Measurements from ENCODE around the gene AKAP13. TPM values are rescaled to one million over a fixed set of nuclear protein-coding genes. Genes with fewer than 3 reads are reported as not detected.
A peak's percentile ranks its signal among the peaks of the same experiment; 100 is the strongest.

The AKAP13 gene
- polyA plus RNA-seq, 2 of the 4 experiments (the other 2 are of a cell fraction), result 20.4 to 28.8 TPM

GRCh38 chr15:85762756-85763127 lies 382.3 kb downstream of the AKAP13 start:
- ATAC-seq, result no peak
- FAIRE-seq, result no peak
- CTCF ChIA-PET, result interaction anchor here (0.6 to 4.9 kb wide), 4 partner anchors 9 to 78 kb away, joined by 3 to 27 read pairs (median 4); no protein-coding TSS in a partner anchor
- no peak overlapping the region for H3K4me3 ChIP-seq
- H3K4me1 ChIP-seq, result no peaks in the 10 kb centered on the region
- DNase-seq (ENCODE audit: low read depth in 1 of 2, low spot score in 1 of 2), result no peak
- 100% methylated on average over 7 of the region's 8 CpGs for WGBS (ENCODE audit: missing lambda C conversion rate)
- TF ChIP-seq, protein P1, sequence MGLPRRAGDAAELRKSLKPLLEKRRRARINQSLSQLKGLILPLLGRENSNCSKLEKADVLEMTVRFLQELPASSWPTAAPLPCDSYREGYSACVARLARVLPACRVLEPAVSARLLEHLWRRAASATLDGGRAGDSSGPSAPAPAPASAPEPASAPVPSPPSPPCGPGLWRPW (IDR thresholded peaks at IDR 0.05), result no peak
- TF ChIP-seq, protein P2, sequence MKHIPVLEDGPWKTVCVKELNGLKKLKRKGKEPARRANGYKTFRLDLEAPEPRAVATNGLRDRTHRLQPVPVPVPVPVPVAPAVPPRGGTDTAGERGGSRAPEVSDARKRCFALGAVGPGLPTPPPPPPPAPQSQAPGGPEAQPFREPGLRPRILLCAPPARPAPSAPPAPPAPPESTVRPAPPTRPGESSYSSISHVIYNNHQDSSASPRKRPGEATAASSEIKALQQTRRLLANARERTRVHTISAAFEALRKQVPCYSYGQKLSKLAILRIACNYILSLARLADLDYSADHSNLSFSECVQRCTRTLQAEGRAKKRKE (CRISPR knock-in tag; IDR thresholded peaks at IDR 0.05; ENCODE audit: low read depth), result no peak
- TF ChIP-seq, protein P3, sequence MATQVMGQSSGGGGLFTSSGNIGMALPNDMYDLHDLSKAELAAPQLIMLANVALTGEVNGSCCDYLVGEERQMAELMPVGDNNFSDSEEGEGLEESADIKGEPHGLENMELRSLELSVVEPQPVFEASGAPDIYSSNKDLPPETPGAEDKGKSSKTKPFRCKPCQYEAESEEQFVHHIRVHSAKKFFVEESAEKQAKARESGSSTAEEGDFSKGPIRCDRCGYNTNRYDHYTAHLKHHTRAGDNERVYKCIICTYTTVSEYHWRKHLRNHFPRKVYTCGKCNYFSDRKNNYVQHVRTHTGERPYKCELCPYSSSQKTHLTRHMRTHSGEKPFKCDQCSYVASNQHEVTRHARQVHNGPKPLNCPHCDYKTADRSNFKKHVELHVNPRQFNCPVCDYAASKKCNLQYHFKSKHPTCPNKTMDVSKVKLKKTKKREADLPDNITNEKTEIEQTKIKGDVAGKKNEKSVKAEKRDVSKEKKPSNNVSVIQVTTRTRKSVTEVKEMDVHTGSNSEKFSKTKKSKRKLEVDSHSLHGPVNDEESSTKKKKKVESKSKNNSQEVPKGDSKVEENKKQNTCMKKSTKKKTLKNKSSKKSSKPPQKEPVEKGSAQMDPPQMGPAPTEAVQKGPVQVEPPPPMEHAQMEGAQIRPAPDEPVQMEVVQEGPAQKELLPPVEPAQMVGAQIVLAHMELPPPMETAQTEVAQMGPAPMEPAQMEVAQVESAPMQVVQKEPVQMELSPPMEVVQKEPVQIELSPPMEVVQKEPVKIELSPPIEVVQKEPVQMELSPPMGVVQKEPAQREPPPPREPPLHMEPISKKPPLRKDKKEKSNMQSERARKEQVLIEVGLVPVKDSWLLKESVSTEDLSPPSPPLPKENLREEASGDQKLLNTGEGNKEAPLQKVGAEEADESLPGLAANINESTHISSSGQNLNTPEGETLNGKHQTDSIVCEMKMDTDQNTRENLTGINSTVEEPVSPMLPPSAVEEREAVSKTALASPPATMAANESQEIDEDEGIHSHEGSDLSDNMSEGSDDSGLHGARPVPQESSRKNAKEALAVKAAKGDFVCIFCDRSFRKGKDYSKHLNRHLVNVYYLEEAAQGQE (IDR thresholded peaks at IDR 0.05), result no peak
- no peak for TF ChIP-seq HOXA7 (CRISPR knock-in tag; IDR thresholded peaks at IDR 0.05)
- TF ChIP-seq NFE2L2 (conservative IDR thresholded peaks at IDR 0.05; ENCODE audit: low read length), result no peak
- no peak for TF ChIP-seq ZNF302 (CRISPR knock-in tag; IDR thresholded peaks at IDR 0.05)
- no peak for TF ChIP-seq JUN (IDR thresholded peaks at IDR 0.05)
- TF ChIP-seq, protein P4, sequence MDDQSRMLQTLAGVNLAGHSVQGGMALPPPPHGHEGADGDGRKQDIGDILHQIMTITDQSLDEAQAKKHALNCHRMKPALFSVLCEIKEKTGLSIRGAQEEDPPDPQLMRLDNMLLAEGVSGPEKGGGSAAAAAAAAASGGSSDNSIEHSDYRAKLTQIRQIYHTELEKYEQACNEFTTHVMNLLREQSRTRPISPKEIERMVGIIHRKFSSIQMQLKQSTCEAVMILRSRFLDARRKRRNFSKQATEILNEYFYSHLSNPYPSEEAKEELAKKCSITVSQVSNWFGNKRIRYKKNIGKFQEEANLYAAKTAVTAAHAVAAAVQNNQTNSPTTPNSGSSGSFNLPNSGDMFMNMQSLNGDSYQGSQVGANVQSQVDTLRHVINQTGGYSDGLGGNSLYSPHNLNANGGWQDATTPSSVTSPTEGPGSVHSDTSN (IDR thresholded peaks at IDR 0.05), result no peak
- TF ChIP-seq NR3C1 (IDR thresholded peaks at IDR 0.05), result no peak
- TF ChIP-seq CBX8 (IDR thresholded peaks at IDR 0.05), result no peak
- no peak for TF ChIP-seq MAFK (IDR thresholded peaks at IDR 0.05; ENCODE audit: partially characterized antibody)
- TF ChIP-seq PHF8 (IDR thresholded peaks at IDR 0.05; ENCODE audit: borderline replicate concordance, low read depth), result no peak
- no peak for TF ChIP-seq RARB (CRISPR knock-in tag; IDR thresholded peaks at IDR 0.05)
- no peak for TF ChIP-seq CBX2 (IDR thresholded peaks at IDR 0.05; ENCODE audit: borderline replicate concordance, low read depth)
- TF ChIP-seq CEBPB (IDR thresholded peaks at IDR 0.05), result no peak
- no peak for TF ChIP-seq EP300 (IDR thresholded peaks at IDR 0.05)
- no peak for TF ChIP-seq ELK1 (IDR thresholded peaks at IDR 0.05; ENCODE audit: low read depth, low read length)
- TF ChIP-seq ZSCAN20 (CRISPR knock-in tag; IDR thresholded peaks at IDR 0.05), result no peak
- TF ChIP-seq KDM5A (IDR thresholded peaks at IDR 0.05), result no peak
- POLR2A ChIA-PET, result no interaction called here
- no peak overlapping the region for H3K4me2 ChIP-seq
- H3K9me3 ChIP-seq, result no peaks in the 10 kb centered on the region
- no peak overlapping the region for H3K27ac ChIP-seq

- Histone ChIP-seq H3K4me2 (no peak overlapping the region), H3K9me3 (no peaks in the 10 kb centered on the region), H3K27ac (peak overlapping the region in 1 of 2 experiments; percentile 45; a peak in 1 of 6 replicates), H3K4me1 (no peaks in the 10 kb centered on the region), H3K4me3 (no peak overlapping the region)
- POLR2A ChIA-PET, result no interaction called here
- CTCF ChIA-PET, result interaction anchor here (0.5 to 4.9 kb wide), 7 partner anchors 9 to 225 kb away, joined by 3 to 27 read pairs (median 4); no protein-coding TSS in a partner anchor
- DNase-seq (ENCODE audit: low read depth in 1 of 2, low spot score in 1 of 2) (no peak), ATAC-seq (no peak), FAIRE-seq (no peak)
- 89% methylated on average over 16 of the region's 16 CpGs for WGBS (ENCODE audit: missing lambda C conversion rate)
- TF ChIP-seq ZC3H11A (IDR thresholded peaks at IDR 0.05) (no peak), RNF2 (IDR thresholded peaks at IDR 0.05; ENCODE audit: borderline replicate concordance, low read depth) (no peak), MYC (IDR thresholded peaks at IDR 0.05; ENCODE audit: borderline replicate concordance, low read length) (no peak), USF2 (IDR thresholded peaks at IDR 0.05) (no peak), HOXA7 (CRISPR knock-in tag; IDR thresholded peaks at IDR 0.05) (no peak), JUNB (IDR thresholded peaks at IDR 0.05) (no peak), FOSL2 (IDR thresholded peaks at IDR 0.05) (no peak), FOSL2 (CRISPR knock-in tag; IDR thresholded peaks at IDR 0.05) (no peak), BCL3 (IDR thresholded peaks at IDR 0.05) (no peak), NFE2L2 (conservative IDR thresholded peaks at IDR 0.05; ENCODE audit: low read length) (no peak), CEBPB (IDR thresholded peaks at IDR 0.05) (no peak), EP300 (IDR thresholded peaks at IDR 0.05) (no peak), FOXS1 (CRISPR knock-in tag; IDR thresholded peaks at IDR 0.05) (no peak), TFCP2L1 (CRISPR knock-in tag; IDR thresholded peaks at IDR 0.05) (no peak)
These were observed 382.8 kb downstream of the AKAP13 start for GRCh38 chr15:85763157-85763556.
